NCI-H510A (cell line): ENCODE measurements around the gene CFAP46.
"Not testable (repeated sequence)": the region's sequence is repeated elsewhere in the genome, so short reads cannot be mapped to it uniquely, and the experiment has no call there.

Source experiments
- DNase-seq: peaks from one replicate; lab custom pipeline; 2025; lab: John Stamatoyannopoulos, UW

CFAP46 gene

GRCh38 chr10:132806110-132806509 lies 136.3 kb downstream of the CFAP46 start:
- DNase-seq: no peak

DNA sequence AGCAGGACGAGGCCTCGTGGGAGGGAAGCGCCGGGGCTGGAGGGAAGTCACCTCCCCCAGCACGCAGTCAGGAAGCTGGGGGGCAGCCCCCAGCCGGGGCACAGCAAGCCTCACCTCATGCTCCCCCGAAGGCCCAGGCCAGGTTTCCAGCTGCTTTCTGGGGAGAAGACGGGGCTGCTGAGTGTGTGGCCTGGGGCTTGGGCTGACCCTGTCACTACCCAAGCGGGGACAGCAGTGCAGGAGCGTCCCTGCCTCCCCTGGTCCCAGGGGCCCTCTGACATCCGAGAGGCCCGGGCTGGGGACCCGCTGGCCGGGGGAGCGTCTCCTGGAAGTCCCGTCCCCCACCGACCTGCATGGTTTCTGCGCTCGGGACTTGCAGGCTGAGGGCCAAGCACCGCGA lies 136.8 kb downstream of the CFAP46 start:
- DNase-seq: no peak

- no peak for DNase-seq
Observed at GRCh38 chr10:132804785-132805426, 137.5 kb downstream of the CFAP46 start.

DNA sequence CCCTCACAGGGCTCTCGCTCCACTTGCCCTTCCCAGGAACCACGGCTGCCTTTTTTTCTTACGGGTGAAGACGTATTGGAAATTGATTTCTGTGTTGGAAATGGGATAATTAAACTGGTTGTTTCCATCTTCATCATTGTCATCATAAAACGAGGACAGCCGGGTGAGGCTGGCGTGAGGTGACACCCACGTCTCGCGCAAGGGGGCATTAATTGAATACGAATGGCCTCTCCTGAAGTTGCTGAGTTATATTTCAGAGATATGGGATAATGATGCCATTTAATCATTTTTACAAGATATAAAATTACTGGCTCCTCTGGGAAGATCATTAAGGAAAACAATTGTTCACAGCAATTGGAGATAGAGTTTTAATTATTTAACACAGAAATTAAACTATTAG lies 138.1 kb downstream of the CFAP46 start:
- no peak for DNase-seq

DNA sequence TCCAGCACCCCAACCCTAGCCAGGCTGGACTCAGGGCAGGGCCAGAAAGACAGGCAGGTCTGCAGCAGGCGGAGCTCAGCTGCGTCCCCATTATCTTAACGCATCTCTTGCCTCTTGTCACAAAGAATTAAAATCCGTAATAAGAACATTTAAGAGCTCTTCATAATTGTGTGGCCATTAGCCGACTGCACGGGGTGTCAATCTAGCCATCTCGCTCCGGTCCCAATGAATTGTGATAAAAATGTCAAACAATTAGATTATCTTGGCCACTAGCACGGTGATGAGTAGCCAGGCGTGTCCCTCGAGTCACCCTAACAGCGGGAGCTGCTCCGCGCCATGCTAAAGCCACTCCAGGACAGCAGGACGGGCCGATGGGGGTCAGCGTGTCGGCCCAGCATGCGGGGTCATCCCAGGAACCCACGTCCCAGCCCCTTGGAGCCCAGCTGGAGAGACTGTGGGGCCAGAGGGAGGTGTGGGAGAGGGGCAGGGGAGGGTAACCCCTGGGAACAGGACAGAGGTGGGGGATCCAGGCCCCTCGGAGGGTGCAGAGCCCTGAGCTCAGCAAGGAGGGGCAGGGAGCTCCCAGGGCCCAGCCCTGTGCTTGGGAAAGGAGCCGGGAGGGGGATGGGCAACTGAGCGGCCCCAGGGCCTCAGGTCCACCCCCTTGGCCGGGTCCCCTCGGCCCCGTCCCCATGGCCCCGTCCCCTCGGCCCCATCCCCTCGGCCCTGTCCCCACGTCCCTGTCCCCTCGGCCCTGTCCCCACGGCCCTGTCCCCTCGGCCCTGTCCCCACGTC lies 138.8 kb downstream of the CFAP46 start:
- no peak for DNase-seq

GRCh38 chr10:132802694-132803320 lies 139.6 kb downstream of the CFAP46 start:
- no peak for DNase-seq

- no peak for DNase-seq
Observed at GRCh38 chr10:132802048-132802447, 140.3 kb downstream of the CFAP46 start.

DNA sequence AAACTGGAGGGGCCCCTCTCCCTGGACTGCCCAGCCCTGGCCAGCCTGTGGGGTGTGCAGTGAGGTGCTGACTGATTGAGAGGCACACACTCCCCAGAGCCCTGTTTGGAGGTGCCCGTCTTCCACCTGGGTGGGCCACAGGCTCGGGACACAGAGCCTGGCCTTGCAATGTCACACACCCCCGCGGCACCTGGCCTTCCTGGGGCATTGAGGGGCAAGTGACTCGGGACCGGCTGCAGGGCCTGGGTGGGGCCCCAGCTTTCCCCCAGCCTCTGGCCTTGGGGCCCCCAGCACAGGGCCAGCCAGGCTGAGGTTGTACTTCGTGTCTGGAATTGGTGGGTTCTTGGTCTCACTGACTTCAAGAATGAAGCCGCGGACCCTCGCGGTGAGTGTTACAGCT lies 142.5 kb downstream of the CFAP46 start:
- DNase-seq: no peak

DNA sequence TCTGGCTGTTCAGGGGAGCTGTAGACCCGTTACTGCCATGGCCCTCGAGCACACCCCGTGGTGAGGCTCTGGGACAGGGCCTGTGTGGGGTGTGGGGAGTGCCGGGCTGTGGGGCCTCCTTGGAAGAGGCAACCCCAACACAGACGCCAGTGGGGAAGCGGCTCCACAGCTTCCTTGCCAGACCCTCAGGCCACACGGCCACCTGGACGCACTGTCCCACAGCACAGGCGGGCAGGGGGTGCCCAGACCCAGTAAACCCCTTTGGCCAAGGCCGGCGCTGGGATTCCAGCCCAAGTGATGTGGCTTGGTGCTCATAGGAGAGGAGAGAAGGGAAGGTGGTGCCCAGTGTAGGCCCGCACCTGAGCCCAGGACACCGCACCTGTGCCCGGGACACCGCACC lies 143.5 kb downstream of the CFAP46 start:
- no peak for DNase-seq

GRCh38 chr10:132798403-132798802 lies 144.0 kb downstream of the CFAP46 start:
- DNase-seq: no peak

DNA sequence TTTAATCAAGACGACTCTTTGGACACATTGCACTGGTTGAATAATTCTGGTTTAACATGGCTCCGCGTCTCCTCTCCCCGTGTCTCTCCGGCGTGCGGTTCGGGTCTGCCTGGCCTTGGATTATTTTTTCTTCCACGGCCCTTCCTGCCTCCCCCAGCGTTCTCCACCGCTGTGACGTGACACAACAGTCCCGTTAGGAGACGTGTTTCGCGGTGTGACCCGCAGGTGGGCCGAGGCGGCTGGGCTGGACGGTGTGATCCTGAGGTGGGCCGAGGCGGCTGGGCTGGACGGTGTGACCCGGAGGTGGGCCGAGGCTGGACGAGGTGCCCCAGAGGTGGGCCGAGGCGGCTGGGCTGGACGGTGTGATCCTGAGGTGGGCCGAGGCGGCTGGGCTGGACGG lies 144.4 kb downstream of the CFAP46 start:
- DNase-seq: not testable (repeated sequence)

GRCh38 chr10:132796846-132797245 lies 145.5 kb downstream of the CFAP46 start:
- DNase-seq: no peak

GRCh38 chr10:132793871-132794849 lies 148.2 kb downstream of the CFAP46 start:
- no peak for DNase-seq

DNA sequence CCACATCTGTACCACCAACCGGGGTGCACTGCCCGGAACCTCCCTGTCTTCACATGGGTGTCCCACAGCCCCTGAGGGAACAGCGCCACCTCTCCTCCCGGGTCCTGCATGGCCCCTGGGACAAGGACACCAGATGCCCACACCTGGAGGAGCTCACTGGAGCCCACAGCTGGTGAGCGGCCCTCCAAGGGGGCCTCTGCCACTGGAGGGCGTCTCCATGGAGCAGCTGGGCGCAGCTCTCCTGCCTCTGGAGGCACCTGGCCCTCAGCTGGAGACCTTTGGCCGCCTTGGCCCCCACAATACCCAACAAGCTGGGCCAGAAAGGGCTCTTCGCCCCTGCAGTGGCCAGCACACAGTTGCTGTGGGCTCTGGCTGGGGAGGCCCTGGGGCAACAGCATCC lies 149.2 kb downstream of the CFAP46 start:
- no peak for DNase-seq

DNA sequence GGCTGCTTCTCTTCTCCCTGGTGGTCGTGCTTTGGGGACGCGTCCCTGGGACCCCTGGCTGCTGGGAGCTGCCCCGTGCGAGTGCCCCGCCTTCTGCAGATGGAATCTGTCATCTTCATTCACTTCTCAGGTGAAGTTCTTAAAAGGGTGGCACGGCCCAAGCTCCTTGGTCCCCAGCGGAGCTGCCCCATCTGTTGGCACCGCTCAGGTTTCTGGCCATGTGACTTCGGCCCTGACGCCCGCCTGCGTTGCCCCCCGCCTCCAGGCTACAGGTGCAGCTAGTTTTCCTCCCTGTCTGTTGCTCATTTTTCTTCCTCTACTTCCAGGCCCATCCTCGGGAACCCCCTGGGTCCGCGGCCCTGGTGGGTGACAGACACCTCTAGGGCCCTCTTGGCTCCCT lies 149.6 kb downstream of the CFAP46 start:
- DNase-seq: no peak

GRCh38 chr10:132792099-132792498 lies 150.3 kb downstream of the CFAP46 start:
- DNase-seq: not testable (repeated sequence)

DNA sequence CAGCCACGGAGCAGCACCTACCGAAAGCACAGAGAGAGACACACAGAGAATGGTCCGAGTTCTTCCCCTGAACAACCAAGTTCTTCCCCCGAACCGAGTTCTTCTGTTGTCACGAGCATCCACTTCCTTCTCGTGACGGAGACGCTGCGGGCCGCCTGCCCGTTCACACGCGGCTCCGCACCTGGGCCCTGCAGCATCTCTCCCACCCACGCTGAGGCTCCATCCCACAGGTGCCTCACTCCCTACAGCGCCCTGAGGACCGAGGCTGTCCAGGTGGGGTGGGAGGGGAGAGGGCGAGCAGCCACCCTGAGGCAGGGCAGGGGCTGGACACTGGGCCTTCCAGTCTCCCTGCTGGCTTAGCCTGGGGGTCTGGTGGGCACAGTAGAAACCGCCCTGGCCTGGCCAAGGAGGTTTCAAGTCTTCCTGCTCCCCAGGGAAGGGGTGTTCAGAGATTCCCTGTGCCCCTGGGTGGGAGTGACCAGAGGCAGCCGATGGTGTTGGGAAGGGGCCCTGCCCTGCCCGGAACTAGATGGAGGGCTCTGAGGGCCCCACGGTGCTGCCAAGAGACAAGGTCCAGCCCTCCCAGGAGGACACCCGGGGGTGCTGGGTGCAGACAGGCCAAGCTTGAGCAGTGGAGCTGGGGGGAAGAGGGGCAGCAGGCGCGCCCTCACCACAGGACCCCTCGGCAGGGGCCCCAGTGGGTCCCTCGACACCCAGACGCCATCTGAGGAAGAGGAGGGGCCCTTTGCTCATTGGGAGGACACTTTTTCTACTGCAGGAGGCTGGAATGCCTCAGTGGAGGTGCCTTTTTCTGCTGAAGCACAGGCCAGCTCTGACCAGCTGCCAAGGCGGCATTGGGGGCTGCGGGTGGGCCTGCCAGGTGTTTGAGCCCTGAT lies 151.2 kb downstream of the CFAP46 start:
- no peak for DNase-seq

DNA sequence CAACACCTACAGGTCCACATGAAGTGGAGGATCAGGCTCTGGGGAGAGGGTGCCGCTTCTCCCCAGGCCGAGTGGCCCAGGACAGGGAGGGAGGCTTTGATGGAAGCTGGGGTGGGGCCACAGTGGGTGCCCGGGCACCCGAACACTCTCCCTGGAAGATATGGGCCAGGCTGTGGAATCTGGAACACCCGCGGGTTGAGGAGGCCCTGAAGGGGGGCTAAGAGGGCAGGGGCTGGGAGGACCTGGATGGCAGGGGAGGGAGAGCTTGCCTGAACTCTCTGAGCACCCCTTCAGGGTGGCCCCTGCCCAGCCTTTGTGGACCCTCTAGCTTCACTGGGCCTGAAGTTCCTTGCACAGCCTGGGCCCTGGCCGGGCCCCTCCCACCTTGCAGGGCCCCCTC lies 151.9 kb downstream of the CFAP46 start:
- no peak for DNase-seq

GRCh38 chr10:132789659-132790148 lies 152.7 kb downstream of the CFAP46 start:
- DNase-seq: no peak

DNA sequence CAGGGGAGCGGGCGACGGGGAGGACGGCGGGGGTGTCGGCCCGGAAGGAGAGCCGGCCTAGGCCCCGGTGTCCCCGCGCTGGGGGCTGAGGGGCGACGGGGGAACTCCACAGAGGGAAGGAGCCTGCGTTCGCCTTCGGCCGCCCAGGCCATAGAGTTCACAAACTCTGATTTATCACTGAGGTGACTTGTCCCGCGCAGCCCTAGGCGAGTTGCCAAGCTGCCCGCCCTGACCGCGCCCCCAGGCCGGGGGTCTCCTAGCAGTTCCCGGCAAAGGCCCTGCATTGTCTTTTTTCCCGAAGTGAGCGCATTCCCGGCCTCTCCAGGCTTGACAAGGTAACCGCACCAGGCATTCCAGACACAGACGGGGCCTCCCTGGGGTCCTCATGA lies 153.5 kb downstream of the CFAP46 start:
- DNase-seq: no peak
